ENCODE data around the gene TPP1.

TPP1 gene

DNA sequence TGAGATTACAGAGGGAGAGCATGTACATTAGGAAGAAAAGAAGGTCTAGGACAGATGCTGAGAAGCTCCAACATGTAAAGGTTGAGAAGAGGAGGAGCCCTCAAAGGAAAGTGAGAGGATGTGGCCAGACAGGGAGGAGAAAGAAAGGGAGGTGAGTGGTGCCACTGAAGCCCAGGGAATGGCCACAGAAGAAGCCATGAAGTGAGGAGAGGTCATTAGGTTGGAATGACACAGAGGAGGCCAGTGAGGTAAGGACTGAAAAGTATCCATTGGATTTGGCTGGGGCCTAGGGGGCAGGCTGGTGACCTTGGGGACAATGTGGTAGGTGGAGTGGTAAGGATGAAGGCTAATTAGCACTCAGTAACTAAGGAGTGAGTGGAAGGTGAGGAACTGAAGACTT is 39.4 kb upstream of the TPP1 start:
- in situ Hi-C loops (cut with MboI; ENCODE audit: low sequenced_read_pairs, unreplicated experiment): no loop called here
- TF ChIP-seq, protein P1, sequence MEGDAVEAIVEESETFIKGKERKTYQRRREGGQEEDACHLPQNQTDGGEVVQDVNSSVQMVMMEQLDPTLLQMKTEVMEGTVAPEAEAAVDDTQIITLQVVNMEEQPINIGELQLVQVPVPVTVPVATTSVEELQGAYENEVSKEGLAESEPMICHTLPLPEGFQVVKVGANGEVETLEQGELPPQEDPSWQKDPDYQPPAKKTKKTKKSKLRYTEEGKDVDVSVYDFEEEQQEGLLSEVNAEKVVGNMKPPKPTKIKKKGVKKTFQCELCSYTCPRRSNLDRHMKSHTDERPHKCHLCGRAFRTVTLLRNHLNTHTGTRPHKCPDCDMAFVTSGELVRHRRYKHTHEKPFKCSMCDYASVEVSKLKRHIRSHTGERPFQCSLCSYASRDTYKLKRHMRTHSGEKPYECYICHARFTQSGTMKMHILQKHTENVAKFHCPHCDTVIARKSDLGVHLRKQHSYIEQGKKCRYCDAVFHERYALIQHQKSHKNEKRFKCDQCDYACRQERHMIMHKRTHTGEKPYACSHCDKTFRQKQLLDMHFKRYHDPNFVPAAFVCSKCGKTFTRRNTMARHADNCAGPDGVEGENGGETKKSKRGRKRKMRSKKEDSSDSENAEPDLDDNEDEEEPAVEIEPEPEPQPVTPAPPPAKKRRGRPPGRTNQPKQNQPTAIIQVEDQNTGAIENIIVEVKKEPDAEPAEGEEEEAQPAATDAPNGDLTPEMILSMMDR (IDR thresholded peaks at IDR 0.05; ENCODE audit: borderline replicate concordance, control extremely low read depth, extremely low read depth, insufficient read depth, missing control alignments): no peak

DNA sequence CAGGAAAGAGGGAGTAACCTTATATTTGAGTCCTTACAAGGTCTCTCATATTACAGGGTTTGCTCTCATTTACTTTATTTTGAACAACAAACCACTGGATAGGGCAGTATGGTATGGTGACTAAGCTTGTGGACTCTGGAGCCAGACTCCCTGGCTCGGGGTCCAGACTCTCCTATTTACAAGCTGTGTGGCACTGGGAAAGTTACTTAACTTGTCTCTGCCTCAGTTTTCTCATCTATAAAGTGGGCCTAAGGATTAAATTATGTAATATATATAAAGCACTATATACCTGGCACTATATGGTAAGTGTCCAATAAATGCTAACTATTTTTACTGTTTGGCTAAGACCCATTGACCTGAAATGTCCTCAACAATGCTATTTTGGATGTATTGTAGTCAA is 38.1 kb upstream of the TPP1 start:
- TF ChIP-seq, protein P1 (IDR thresholded peaks at IDR 0.05; ENCODE audit: borderline replicate concordance, control extremely low read depth, extremely low read depth, insufficient read depth, missing control alignments): no peak
- in situ Hi-C loops (cut with MboI; ENCODE audit: low sequenced_read_pairs, unreplicated experiment): no loop called here
- DNase-seq (ENCODE audit: low spot score): no peak

More for the DNA sequence above, 39.4 kb upstream of the TPP1 start:
- DNase-seq (ENCODE audit: low spot score): no peak

DNA sequence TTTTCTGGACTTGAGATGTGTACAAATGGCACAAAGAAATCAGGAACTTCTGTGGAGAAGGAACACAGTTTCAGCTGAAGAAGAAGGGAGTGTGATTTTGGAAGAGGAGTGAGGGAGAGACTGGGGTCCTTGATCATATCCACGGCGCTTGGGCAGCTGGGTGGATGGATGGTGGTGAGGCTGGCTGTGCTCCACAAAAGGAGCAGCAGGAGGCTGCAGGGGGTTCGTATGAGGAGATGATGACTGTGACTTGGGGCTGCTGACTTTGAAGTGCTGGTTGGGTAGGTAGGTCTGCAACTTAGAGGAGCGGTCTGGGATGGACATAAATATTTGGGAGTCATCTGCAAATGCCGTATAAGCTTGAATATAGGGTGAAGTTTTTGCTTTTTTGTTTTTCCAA is 37.7 kb upstream of the TPP1 start:
- in situ Hi-C loops (cut with MboI; ENCODE audit: low sequenced_read_pairs, unreplicated experiment): no loop called here
- DNase-seq (ENCODE audit: low spot score): no peak
- TF ChIP-seq, protein P1 (IDR thresholded peaks at IDR 0.05; ENCODE audit: borderline replicate concordance, control extremely low read depth, extremely low read depth, insufficient read depth, missing control alignments): no peak

DNA sequence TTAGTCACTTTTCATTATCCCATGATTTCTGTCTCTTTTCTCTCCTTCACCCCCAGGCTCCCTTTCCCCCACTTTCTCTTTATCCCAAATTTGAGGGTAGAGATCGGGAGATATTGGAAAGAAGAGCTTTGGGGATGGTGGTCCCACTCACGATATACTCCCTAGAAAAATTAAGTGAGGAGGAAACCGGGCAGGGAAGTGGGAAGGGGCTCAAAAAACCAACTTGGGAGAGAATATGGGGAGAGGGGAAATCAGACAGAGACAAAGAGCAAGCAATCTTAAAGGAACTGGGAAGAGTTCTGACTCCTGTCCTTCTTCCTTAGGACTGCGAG is 37.3 kb upstream of the TPP1 start:
- no peak for DNase-seq (ENCODE audit: low spot score)
- in situ Hi-C loops (cut with MboI; ENCODE audit: low sequenced_read_pairs, unreplicated experiment): no loop called here
- TF ChIP-seq, protein P1 (IDR thresholded peaks at IDR 0.05; ENCODE audit: borderline replicate concordance, control extremely low read depth, extremely low read depth, insufficient read depth, missing control alignments): no peak

DNA sequence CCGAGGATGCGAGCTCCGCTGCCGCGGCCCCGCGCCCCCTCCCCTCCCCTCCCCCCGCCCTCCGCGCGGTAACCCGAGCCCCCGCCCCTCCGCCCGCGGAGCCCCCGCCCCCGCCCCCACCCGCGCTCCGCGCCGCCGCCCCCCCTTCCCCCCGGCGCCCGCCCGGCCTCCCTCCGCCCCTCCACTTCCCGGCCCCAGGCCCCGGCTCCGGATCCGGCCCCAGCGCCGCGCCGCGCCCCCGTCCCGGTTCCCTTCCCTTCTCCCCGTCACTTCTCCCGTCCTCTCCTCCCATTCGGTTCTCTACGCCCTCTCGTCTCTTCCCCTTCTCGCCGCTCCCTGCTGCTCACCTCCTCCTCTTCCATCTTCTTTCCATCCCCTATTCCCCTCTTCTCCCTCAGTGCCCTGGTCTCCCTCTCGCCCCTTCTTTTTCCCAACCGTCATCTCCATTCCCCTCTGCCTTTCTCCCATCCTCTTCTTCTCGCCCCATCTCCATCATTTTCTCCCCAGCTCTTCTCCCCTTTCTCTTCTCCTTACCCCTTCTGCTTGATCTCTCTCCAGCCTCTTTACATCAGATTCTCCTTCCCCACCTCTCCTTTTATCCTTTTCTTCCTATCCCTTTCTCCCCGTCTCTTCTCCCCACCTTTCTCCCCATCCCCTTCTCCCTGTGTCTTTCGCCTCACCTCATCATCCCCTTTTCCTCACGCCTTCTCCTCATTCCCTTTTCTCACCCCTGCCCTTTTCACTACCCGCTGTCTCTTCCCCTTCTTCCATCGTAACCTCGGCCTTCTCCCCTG is 36.8 kb upstream of the TPP1 start, which contains the start of gene DCHS1:
Gene DCHS1 (minus strand): TSS at position 20 of the 794 bp plus-strand sequence. CDS start 14,196 bp downstream, outside the sequence.
- in situ Hi-C loops (cut with MboI; ENCODE audit: low sequenced_read_pairs, unreplicated experiment): no loop called here
- DNase-seq (ENCODE audit: low spot score): no peak
- TF ChIP-seq, protein P1 (IDR thresholded peaks at IDR 0.05; ENCODE audit: borderline replicate concordance, control extremely low read depth, extremely low read depth, insufficient read depth, missing control alignments): no peak

DNA sequence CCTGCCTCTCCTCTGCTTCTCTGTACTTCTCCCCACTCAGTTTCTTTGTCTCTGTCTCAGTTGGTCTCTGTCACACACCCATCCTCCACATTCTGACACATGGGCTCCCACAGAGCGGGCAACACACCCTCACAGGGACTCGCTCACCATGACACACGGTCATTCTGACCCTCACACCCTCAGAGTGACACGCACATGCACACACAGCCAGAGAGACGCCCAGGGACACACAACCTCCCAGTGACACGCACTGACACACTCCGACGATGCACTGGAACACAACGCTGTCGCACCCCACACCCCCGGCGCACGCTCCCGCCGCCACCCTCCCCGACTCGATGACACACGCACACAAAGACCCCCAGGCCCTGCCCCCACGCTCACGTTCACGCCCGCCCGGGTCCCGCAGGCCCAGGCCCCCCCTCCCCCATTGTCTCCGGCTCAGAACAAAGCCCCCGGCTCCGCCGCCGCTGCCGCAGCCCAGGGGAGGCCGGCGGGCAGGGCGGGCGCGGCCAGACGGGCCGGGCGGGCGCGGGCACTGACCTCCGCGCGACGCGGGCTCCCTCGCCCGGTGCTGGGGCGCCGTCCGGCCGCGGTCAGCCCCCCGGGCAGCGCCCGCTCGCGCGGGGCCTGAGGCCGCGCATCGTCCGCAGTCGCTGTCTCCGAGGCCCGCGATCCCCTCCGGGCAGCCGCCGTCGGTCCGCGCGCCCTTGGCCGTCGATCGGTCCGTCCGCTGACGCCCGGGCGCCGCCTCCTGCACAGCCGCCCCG is 36.0 kb upstream of the TPP1 start:
- in situ Hi-C loops (cut with MboI; ENCODE audit: low sequenced_read_pairs, unreplicated experiment): no loop called here
- TF ChIP-seq, protein P1 (IDR thresholded peaks at IDR 0.05; ENCODE audit: borderline replicate concordance, control extremely low read depth, extremely low read depth, insufficient read depth, missing control alignments): no peak
- DNase-seq (ENCODE audit: low spot score): no peak

All from GM13976 (cell line).